Stimulated activated CD4-positive, alpha-beta T cell treated with anti-CD3 and anti-CD28 coated beads, Interleukin-4, amount 100 ng/mL, for 48 hours (primary cell): ENCODE results near the gene DDB1.

ENCODE experiments used
- DNase-seq, 2 donors: peaks; one replicate each; pipeline ENCODE4 v3.0.0-alpha.2; 2020; ENCODE audit warnings: low read depth in 2 of 2

The DDB1 gene

DNA sequence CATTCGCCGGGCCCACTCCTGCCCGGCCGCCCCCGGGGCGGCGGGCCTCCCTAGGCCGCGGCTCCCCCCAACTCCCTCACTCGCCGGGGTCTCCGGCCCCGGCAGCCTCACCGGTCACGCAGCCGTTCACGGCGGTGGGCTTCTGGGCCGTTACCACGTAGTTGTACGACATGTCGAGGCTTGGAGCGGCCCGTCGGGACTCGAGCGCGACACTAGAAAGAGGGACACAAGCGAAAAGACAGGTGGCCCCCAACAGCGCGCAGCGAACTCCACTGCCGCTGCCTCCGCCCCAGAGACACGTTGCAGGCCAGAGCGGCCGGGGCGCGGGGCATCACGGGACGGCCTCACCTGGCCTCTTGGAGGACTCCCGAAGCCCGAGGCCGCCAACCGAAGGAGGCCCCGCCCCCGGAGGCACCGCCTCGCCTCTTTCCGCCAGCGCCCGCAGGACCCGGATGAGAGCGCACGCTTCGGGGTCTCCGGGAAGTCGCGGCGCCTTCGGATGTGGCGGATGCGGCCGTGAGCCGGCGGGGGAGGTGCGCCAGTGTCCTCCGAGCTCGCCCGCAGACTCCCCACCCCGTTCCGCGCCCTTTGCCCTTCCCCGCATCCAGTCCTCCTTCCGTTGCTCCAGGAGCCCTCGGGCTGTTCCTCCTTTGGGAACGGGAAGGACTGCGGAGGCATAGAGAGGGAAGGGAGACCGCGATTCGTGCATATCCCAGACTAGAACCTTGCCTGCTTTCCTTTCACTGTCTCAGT, at the start of gene DDB1, which contains the start of gene TKFC:
TSS of gene DDB1 (minus strand) at position 309 of the 753 bp plus-strand sequence. CDS start at position 172, 137 bp downstream.
TSS of gene TKFC (plus strand) at position 432 of the 753 bp plus-strand sequence. CDS start 1,501 bp downstream, outside the sequence.
- DNase-seq = peak; percentile 95 to 96

DNA sequence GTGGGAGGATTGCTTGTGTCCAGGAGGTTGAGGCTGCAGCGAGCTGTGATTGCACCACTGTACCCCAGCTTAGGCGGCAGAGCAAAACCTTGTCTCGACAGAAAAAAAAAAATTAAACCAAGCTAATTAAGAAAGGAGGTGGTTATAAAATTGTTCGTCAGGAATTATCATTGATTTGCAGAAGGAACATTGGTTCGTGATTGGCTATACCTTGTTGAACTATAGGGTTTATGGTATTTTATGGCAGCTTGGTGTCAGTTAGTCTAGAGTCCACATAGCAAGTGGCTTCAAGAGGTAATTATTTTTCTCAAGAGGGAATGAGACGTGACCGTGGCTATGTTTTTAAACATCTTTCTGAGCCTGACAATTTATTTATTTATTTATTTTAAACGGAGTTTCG, 48.0 kb upstream of the DDB1 start:
- no peak for DNase-seq

DNA sequence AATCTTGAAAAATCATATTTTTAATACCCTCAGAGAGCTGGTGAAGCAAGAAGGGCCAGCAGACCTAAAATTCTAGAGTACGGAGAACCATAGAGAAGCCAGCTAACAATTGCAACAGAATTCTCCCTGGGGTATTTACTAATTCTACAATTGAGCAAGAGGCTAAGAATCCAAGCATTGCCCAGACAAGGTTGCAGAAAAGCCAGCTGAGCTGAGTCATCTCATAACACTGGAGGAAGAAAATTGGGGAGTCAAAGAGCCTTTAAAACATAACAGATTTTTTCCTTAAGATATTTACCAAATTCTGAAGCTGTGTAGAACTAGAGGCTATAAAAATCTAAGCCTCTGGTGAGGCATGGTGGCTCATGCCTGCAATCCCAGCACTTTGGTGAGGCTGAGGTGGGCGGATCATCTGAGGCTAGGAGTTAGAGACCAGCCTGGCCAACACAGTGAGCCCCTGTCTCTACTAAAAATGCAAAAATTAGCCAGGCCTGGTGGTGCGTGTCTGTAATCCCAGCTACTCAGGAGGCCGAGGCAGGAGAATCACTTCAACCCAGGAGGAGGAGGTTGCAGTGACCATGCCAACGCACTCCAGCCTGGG, 45.9 kb upstream of the DDB1 start:
- DNase-seq = no peak

DNA sequence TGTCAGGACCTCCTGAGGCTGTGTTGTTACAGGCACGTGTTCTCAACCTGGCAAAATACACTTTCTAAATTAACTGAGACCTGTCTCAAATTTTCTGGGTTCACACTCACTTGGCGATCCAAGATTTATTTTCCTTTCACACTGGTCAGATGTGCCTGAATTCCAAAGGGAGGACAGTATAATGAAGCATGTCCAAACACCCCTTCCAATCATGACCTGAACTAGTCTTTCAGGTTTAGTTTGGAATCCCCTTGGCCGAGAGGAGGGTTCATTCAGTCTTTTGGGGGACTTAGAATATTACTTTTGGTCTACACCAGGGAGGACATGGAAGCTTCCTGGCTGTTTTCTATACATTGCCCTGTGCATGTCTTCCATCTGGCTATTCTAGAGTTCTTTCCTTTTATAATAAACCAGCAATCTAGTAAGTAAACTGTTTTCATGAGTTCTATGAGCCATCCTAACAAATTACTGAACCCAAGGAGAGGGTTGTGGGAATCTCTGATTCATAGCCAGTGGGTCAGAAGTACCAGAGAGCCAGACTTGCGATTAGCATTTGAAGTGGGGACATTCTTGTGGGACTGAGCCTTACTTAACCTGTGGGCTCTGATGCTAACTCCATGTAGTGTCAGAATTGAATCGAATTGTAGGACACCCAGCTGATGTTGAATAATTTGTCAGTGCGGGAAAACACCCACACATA, 44.7 kb upstream of the DDB1 start:
- DNase-seq = no peak

DNA sequence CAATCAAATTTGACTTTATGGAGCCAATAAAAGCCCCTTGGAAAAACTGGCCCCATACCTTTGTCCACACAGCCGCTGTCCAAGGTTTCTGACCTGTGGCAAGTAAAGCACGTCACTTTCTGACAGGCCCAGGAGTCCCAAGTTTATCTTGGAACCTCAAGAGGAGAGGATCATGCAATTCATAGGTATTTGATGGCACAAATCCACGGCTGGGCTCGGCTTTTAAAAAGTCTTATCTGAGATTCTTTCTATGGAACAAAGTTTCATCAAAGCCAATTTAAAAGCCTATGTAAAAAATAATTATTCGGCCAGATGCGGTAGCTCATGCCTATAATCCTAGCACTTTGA, 42.8 kb upstream of the DDB1 start:
- DNase-seq = no peak

DNA sequence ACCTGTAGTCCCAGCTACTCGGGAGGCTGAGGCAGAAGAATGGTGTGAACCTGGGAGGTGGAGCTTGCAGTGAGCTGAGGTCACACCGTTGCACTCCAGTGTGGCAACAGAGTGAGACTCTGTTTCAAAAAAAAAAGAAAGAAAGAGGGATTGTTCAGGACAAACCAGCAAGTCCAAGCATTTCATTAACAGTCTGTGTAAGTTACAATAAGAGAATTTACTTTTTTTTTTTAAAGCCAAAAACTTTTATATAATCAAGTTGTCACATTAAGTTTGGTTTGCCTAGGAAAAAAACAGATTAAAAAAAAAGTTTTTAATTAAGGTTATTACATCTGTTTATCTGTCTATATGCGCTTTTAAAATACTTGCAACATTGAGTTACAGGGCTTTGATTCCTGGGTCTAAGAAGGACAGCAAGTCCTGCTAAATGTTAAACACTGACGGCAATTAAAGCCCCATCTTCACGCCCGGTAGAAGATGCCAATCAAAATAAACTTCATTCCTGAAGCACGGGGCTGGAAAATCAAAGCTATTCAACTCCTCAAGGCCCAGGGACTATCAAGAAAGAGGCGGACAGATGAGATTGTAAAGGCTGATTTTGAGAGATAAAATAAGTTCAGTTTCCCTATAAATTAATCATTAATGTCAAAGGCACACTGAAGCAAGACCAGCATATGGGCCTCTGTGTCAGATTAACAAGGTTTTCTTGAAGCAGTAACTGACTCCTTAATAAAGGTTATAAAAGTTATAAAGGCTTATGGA, 39.9 kb upstream of the DDB1 start:
- DNase-seq = no peak

DNA sequence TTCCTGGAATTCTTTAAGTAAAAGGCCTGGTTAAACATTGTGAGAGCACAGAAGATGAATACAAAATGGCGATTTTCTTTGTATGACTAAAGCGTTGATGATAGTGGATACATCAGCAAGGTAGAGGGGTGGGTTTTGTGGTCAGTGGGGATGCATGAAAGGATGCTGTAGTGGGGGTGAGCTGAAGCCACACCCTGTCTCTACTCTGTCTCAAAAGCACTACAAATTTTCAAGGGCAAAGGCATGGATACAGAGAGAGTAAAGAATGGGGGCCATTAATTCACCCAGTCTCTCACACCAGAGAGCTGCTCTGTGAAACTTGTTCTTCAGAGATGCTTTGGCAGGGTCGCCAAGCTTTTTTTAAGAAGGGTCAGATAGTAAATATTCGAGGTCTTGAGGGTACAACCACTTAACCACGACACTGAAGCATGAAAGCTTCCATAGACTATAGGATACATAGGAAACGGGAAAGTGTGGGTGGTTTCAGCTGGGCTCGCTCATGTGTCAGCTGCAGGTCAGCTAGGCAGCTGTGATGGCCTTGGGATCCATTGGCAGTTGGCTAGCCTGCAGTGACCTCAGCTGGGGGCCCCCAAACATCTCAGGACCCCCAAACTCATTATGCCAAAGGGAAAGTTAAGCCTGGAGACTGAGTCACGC, 37.6 kb upstream of the DDB1 start:
- no peak for DNase-seq

DNA sequence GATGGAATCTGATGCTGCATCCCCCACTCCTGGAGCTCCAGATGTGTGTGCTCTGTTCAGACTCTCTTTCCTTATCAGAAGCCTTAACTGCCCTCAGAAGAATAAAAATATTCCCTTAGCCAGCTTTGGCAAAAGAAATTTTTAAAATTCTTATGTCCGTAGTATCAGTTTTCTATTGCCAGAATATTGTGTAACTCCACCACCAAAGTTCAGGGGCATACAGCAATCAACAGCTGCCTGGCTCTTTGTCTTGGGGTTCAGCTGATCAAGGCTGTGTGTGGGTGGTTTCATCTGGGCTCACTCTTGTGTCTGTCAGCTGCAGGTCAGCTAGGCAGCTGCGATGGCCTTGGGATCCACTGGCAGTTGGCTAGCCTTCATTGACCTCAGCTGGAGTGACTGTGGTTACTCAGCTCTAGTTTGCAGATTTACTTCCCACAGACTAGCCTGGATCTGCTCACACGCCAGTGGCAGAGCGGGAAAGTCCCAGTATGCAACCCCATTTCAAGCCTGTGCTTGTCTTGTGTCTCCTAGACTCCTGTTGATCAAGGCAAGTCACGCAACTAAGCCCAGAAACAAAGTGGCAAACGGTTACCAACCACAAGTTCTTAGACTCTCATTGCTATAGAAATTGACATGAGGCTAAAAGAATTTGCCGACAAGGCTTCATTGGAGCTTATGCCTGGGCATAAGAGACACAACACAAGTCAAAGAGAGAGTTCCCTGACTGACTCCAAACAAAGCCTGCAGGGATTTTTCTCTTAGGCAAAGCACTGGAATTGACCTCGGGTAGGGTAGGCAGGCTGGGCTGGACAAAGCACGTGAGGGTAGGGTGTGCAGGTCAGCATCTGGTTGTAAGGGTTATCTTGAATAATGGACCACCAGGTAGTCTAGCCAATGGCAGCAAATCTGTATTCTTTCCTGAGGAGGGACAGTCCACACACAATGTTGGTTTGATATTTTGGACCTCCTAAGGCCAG, 36.8 kb upstream of the DDB1 start:
- no peak for DNase-seq

DNA sequence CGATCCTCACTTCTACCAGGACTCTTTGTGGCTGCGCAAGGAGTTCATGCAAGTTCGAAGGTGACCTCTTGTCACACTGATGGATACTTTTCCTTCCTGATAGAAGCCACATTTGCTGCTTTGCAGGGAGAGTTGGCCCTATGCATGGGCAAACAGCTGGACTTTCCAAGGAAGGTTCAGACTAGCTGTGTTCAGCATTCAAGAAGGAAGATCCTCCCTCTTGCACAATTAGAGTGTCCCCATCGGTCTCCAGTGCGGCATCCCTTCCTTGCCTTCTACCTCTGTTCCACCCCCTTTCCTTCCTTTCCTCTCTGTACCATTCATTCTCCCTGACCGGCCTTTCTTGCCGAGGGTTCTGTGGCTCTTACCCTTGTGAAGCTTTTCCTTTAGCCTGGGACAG, 35.7 kb upstream of the DDB1 start:
- no peak for DNase-seq

DNA sequence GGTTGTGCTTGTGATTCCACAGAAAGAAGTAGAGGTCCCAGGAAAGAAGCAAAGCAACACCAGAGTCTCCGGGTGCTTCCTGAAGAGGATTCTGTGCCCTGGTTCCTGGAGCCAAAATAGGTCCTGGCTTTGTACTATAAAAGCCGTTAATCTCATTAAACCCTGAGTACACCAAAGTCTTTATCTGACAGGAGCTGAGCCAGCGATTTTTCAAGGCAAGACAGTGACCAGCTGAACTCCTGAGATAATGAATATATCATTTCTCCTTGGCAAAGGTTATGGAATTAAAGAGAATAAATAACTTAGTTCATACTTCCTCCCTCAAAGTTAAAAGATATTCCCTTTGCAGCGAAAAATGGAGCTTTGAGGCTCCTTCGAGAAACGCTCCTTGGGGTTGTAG, 34.5 kb upstream of the DDB1 start:
- no peak for DNase-seq

DNA sequence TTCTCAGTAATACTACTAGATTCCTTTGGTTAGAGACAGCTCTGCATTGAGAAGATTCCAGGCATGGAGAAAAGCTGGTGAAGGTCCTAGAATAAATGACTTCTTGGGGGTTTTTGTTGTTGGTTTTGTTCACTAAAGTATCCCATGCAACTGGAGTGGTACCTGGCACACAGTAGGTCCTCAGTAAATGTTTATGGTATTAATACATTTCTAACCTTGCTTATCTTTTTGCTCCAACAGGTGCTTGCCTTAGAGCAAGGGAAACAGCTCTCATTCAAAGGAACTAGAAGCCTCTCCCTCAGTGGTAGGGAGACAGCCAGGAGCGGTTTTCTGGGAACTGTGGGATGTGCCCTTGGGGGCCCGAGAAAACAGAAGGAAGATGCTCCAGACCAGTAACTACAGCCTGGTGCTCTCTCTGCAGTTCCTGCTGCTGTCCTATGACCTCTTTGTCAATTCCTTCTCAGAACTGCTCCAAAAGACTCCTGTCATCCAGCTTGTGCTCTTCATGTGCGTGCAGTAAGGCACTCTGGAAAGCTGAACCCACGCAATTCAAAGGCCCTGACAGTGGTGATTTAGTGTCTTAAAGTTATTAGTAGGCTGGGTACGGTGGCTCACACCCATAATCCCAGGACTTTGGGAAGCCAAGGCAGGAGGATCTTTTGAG, 31.2 kb upstream of the DDB1 start:
- DNase-seq = no peak

DNA sequence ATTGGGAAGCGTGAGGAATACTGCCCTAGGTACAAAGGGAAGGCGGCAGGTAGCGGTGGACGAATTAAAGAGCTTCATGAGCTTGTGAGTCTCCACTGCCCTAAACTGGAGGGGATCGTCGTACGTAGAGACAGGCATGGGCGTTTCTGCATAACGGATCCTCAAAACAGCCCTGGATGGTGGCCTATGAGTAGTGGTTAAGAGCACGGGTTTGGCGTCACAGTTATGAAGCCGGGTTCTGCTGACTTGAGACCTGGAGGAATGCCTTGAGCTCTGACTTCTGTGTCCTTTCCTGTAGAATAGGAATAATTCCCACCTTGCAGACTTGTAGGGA, 29.6 kb upstream of the DDB1 start:
- peak; percentile 9 to 15 for DNase-seq

DNA sequence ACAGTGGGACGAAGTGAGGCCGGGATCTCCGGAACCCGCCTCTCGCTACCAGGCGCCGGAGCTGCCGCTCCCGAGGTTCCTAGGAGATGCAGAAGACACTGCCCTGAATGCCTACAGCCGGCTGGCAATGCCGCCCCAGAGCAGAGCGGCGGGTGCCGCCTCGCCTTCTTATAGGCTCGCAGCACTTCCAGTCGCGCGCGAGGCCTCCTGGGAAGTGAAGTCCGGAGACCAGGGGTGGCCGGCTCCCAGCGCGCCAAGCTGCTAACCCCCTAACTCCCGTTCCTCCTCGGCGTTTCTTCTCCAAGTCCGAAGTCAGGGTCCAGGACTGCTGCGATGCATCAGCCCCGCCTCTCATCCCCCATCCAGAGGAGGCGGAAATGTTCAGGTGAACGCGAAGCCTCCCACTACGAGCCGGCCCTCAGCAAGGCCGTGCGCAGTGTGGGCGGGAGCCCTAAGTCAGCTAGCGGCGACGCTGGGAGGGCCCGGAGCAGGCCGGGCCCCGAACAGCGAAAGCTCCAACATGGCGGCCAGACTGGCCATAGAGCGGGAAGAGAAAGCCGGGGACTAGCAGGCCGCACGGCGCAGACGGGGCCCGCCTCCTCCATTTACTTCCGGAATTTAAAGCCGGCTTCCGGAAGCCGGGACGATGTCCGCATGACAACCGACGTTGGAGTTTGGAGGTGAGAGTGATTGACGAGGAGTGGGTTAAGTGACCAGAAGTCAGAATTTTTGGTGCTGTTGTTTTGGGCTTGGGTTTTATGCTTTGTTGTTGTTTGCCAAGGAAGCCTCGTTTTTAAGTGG, 29.0 kb upstream of the DDB1 start, which contains the start of the genes CYB561A3 and TMEM138:
TSS of gene CYB561A3 (minus strand) at position 142 of the 801 bp plus-strand sequence. CDS start 5,169 bp downstream, outside the sequence.
TSS of gene TMEM138 (plus strand) at position 634 of the 801 bp plus-strand sequence. CDS start 2,017 bp downstream, outside the sequence.
- peak; percentile 85 to 91 for DNase-seq

DNA sequence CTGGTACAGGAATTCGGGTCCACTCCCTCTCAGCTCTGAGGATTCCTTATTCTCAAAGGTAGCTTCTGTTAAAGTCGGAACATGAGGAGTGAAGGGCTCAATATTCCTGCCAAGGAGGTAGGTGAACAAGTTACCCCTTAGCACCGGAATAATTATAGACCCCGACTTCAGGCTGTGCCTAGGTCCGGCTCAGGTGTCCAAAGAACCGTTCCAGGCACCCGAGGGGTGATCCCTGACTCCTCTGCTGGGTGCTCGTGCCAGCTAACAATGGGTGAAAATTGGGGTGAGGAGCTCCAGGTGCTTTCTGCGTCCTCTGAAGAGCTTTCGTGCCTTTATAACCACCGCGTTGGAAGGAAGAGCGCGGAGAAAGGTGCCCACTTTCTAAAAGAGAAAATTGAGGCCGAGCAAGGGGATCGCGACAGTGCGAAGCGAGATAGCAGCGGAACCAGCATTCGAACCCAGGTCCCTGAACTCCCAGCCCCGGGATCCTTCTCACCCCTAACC, 28.4 kb upstream of the DDB1 start:
- DNase-seq = no peak

DNA sequence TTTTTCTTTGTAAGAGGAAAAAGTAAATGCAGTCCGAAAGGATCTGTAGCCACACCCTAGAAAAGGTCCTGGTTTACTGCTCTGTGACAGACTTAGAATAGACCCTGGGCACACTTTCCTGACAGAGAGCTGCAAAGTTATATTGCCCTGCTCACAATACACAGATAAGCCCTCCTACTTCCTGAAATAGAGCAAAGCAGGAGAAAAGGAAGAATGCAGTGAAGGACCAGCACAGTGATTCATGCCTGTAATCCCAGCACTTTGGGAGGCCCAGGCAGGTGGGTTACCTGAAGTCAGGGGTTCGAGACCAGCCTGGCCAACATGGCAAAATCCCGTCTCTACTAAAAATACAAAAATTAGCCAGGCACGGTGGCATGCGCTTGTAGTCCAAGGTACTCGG, 26.6 kb upstream of the DDB1 start:
- DNase-seq = no peak

DNA sequence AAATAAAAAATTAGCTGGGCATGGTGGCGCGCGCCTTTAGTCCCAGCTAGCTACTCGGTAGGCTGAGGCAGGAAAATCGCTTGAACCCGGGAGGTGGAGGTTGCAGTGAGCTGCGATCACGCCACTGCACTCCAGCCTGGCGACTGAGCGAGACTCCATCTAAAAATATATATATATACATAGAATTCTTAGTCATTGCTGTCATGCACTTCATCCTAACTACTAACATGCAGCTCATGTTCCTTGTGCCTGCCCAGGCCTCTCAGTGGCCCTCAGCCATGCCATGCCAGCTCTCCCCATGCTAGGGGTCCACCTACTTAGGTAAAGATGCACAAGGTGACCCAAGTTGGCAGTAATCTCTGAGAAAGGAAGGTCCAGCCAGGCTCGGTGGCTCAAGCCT, 25.7 kb upstream of the DDB1 start:
- no peak for DNase-seq

DNA sequence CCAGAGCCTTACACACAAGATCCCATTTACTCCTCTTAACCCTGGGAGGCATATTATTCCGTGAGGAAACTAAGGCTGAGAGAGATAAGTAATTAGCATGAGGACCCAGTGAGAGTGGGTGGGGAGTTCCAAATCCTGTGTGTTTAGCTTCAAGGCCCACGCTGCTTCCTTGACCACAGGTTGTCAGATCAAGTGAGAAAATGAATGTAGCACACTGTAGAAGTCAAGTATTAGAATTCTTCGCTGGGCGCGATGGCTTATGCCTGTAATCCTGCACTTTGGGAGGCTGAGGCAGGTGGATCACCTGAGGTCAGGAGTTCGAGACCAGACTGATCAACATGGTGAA, 25.0 kb upstream of the DDB1 start:
- no peak for DNase-seq

DNA sequence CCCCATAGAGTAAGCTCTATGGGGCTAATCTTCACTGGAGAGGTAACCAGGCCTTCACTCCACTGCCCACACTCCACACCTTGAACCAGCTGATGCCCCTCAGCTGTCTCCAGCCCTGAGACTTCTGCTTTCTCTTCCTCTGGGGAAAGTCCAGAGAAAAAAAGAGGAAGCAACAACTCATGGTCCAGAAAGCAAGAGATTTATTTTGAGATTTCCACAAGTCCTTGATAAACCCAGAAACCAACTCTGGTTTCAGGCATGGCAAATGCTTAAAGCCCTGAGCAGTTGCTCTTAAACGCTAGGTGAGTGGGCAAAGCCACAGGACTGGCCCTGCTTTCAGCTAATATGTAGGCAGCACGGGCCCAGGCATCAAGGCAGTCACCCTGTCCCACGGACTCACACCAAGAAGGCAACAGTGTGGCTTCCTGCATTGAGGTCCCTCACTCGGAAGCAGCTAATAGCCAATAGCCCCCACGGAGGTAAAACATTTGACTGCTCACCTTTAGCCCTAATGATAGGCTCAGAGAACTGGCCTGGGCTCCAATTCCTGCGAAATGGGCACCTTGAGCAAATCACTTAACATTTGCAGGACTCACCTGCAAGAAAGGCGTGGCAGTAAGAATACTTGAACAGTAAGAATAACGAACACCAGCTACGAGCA, 24.5 kb upstream of the DDB1 start:
- no peak for DNase-seq
